PFSK-1 (cell line): Measurements from ENCODE around the gene C5AR2.

Experiments
- FOXP2 ChIP-seq: optimal IDR thresholded peaks from 2 replicates; pipeline ENCODE3; 2011; ENCODE audit warnings: borderline replicate concordance, control low read depth, inconsistent platforms; ENCODE audit not compliant: insufficient read depth; ENCODE audit errors: extremely low read length, extremely low read depth
- POLR2AphosphoS5 ChIP-seq: IDR thresholded peaks from 2 replicates; pipeline ENCODE4 v1.6.1; 2012; ENCODE audit warnings: low read depth, mild to moderate bottlenecking, control low read depth, low read length, moderate library complexity
- REST ChIP-seq, 2 experiments: IDR thresholded peaks; 2 replicates each; pipeline versions ENCODE4 v1.6.1 to v1.8.0; 2011 to 2012; ENCODE audit warnings: low read depth in 2 of 2, low read length in 2 of 2, control low read depth in 1 of 2, inconsistent platforms in 1 of 2, mild to moderate bottlenecking in 1 of 2, moderate library complexity in 1 of 2; ENCODE audit not compliant: insufficient read depth in 1 of 2
- SIN3A ChIP-seq: IDR thresholded peaks from 2 replicates; pipeline ENCODE4 v1.6.1; 2012; ENCODE audit warnings: mild to moderate bottlenecking, low read length, moderate library complexity, borderline replicate concordance; ENCODE audit not compliant: insufficient read depth
- TAF1 ChIP-seq: IDR thresholded peaks from 2 replicates; pipeline ENCODE4 v1.6.1; 2012; ENCODE audit warnings: low read length, control low read depth, borderline replicate concordance; ENCODE audit not compliant: insufficient read depth

C5AR2 gene

GRCh38 chr19:47348819-47349795, 17.1 kb downstream of the C5AR2 start, which contains the start of gene DHX34:
Gene DHX34, plus strand, starts transcription at chr19:47349315. Its CDS starts 3,716 bp downstream, at chr19:47353031.
- TF ChIP-seq FOXP2 (peak; percentile 81), POLR2AphosphoS5 (peak; percentile 91), TAF1 (peak; percentile 77; the same call in 1 of the 2 replicates), SIN3A (no peak; the same call in 1 of the 2 replicates)

GRCh38 chr19:47350630-47351029, 18.7 kb downstream of the C5AR2 start:
- TF ChIP-seq SIN3A, result no peak
- TF ChIP-seq POLR2AphosphoS5, result no peak; the same call in 1 of the 2 replicates
- TF ChIP-seq FOXP2, result no peak
- no peak for TF ChIP-seq TAF1
- TF ChIP-seq REST (IDR thresholded peaks at IDR 0.05; ENCODE audit: insufficient read depth in 1 of 2, low read depth in 2 of 2, low read length in 2 of 2), result no peak

GRCh38 chr19:47351548-47351947, 19.6 kb downstream of the C5AR2 start:
- TF ChIP-seq TAF1, result no peak
- no peak for TF ChIP-seq SIN3A
- no peak for TF ChIP-seq REST (IDR thresholded peaks at IDR 0.05; ENCODE audit: insufficient read depth in 1 of 2, low read depth in 2 of 2, low read length in 2 of 2)
- TF ChIP-seq POLR2AphosphoS5, result no peak

- no peak for TF ChIP-seq REST (IDR thresholded peaks at IDR 0.05; ENCODE audit: insufficient read depth in 1 of 2, low read depth in 2 of 2, low read length in 2 of 2)
- no peak for TF ChIP-seq POLR2AphosphoS5
- TF ChIP-seq TAF1, result no peak
- TF ChIP-seq FOXP2, result no peak
- no peak for TF ChIP-seq SIN3A
Observed at GRCh38 chr19:47352095-47352494, 20.1 kb downstream of the C5AR2 start.

- TF ChIP-seq REST (IDR thresholded peaks at IDR 0.05; ENCODE audit: insufficient read depth in 1 of 2, low read depth in 2 of 2, low read length in 2 of 2) (no peak), POLR2AphosphoS5 (no peak), SIN3A (no peak), FOXP2 (no peak), TAF1 (no peak)
Observed at GRCh38 chr19:47353307-47353712, 21.3 kb downstream of the C5AR2 start.
